Stimulated activated CD8-positive, alpha-beta memory T cell treated with anti-CD3 and anti-CD28 coated beads, Interleukin-12 subunit alpha, Interleukin-12 subunit beta, amount 100 ng/mL, for 4 hours (primary cell): Measurements from ENCODE around the gene OR52E4.

ENCODE experiments used
- DNase-seq: peaks from one replicate; pipeline ENCODE4 v3.0.0-alpha.2; 2020; ENCODE audit warnings: low read depth

The OR52E4 gene

GRCh38 chr11:5929571-5930368 lies 49.3 kb downstream of the OR52E4 start:
- no peak for DNase-seq

- no peak for DNase-seq
These were observed 50.2 kb downstream of the OR52E4 start for GRCh38 chr11:5930614-5931013.

DNA sequence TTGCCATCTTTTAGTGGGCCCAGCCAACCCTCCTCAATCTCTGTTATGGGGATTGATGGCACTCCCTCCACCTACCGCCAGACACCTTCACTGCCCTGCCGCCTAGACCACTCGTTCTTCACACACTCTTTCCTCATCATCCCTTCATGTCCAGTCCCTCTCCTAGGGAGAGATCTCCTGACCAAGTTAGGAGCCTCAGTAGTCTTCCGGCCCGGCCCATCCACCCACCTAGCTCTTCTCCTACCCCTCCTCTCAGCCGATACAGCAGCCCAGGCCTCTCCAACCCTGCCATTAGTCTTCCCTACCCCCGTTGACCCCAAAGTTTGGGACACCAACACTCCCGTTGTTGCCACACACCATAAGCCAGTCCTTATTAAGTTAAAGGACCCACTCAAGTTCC lies 50.6 kb downstream of the OR52E4 start:
- no peak for DNase-seq

GRCh38 chr11:5932671-5933070 lies 52.2 kb downstream of the OR52E4 start:
- DNase-seq, result no peak

DNA sequence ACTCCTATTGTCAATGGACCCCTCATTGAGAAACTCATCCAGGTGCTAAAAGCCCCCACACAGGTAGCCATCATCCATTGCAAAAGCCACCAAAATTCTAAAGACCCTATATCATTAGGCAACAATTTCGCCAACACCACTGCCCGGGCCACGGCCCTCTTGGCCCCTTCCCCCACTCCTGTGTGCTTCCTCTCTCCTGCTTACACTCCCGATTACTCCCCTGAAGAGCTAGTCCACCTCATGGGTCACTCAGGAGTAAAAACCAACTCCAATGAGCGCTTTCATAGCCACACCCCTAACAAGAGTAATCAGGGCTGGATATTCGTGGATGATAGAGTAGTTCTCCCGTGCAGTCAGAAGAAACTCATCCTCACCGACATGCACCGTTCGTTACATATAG lies 52.7 kb downstream of the OR52E4 start:
- no peak for DNase-seq
